Progenitor cell of endocrine pancreas (in vitro differentiated cells): ENCODE measurements around the gene RAB3A. TPM values are rescaled to one million over a fixed set of nuclear protein-coding genes. Genes with fewer than 3 reads are reported as not detected.

Experiments
- DNase-seq: peaks from one replicate; pipeline ENCODE4 v3.0.0; 2021; ENCODE audit warnings: low spot score; ENCODE audit not compliant: unreplicated experiment
- H3K27ac Mint-ChIP-seq: 2 replicates; pipeline ENCODE4 v1.8.0; 2021; ENCODE audit warnings: mild to moderate bottlenecking, moderate library complexity, mixed read lengths
- H3K27me3 Mint-ChIP-seq: 2 replicates; pipeline ENCODE4 v1.8.0; 2021; ENCODE audit warnings: mixed read lengths
- H3K36me3 Mint-ChIP-seq: 2 replicates; pipeline ENCODE4 v1.8.0; 2022; ENCODE audit warnings: mixed read lengths; ENCODE audit not compliant: insufficient read depth
- H3K4me1 Mint-ChIP-seq: 2 replicates; pipeline ENCODE4 v1.8.0; 2021; ENCODE audit warnings: low read depth, mixed read lengths
- H3K4me3 Mint-ChIP-seq: 2 replicates; pipeline ENCODE4 v1.8.0; 2021; ENCODE audit warnings: low read depth, mild to moderate bottlenecking, moderate library complexity, mixed read lengths
- H3K9me3 Mint-ChIP-seq: 2 replicates; pipeline ENCODE4 v1.8.0; 2021; ENCODE audit warnings: low read depth, mixed read lengths
- CTCF ChIP-seq: fragments of 200-600 bp; sonication (generic); IDR thresholded peaks from one replicate; pipeline ENCODE4 v1.5.0; 2021; ENCODE audit warnings: antibody characterized with exemption, mild to moderate bottlenecking; ENCODE audit not compliant: unreplicated experiment
- total RNA-seq: library from RNA; stranded (reverse); gene quantifications from 2 replicates; pipeline ENCODE4 v1.2.1, GENCODE V29; 2021

The RAB3A gene
- total RNA-seq, 1 donor from 2014 or later: 3.3 TPM

- TF ChIP-seq CTCF: no peak
- Mint-ChIP-seq H3K27me3 (peaks cover 57% of the 10 kb centered on the region), H3K9me3 (no peaks in the 10 kb centered on the region), H3K27ac (peak overlapping the region; percentile 73), H3K4me3 (peak overlapping the region; percentile 75), H3K36me3 (no peaks in the 10 kb centered on the region), H3K4me1 (peaks cover 3% of the 10 kb centered on the region)
- no peak for DNase-seq
Observed at GRCh38 chr19:18223860-18224524, 20.1 kb upstream of the RAB3A start.

- no peak overlapping the region for H3K4me3 Mint-ChIP-seq
- H3K27me3 Mint-ChIP-seq: peaks cover 51% of the 10 kb centered on the region
- peak overlapping the region; percentile 5 for H3K27ac Mint-ChIP-seq
- no peak for DNase-seq
- no peaks in the 10 kb centered on the region for H3K9me3 Mint-ChIP-seq
- peaks cover 3% of the 10 kb centered on the region for H3K4me1 Mint-ChIP-seq
- no peak for TF ChIP-seq CTCF
- H3K36me3 Mint-ChIP-seq: no peaks in the 10 kb centered on the region
Observed at GRCh38 chr19:18221815-18222725, 18.2 kb upstream of the RAB3A start.

GRCh38 chr19:18220632-18221275 lies 16.9 kb upstream of the RAB3A start:
- peaks cover 3% of the 10 kb centered on the region for H3K4me1 Mint-ChIP-seq
- H3K4me3 Mint-ChIP-seq: no peak overlapping the region
- no peaks in the 10 kb centered on the region for H3K36me3 Mint-ChIP-seq
- no peak for TF ChIP-seq CTCF
- H3K27ac Mint-ChIP-seq: no peak overlapping the region
- no peak for DNase-seq
- no peaks in the 10 kb centered on the region for H3K9me3 Mint-ChIP-seq
- peaks cover 41% of the 10 kb centered on the region for H3K27me3 Mint-ChIP-seq

GRCh38 chr19:18219911-18220631 lies 16.2 kb upstream of the RAB3A start:
- no peaks in the 10 kb centered on the region for H3K36me3 Mint-ChIP-seq
- no peak overlapping the region for H3K4me3 Mint-ChIP-seq
- peaks cover 37% of the 10 kb centered on the region for H3K27me3 Mint-ChIP-seq
- H3K27ac Mint-ChIP-seq: no peak overlapping the region
- no peak for TF ChIP-seq CTCF
- no peaks in the 10 kb centered on the region for H3K9me3 Mint-ChIP-seq
- no peak for DNase-seq
- peaks cover 3% of the 10 kb centered on the region for H3K4me1 Mint-ChIP-seq

- H3K27me3 Mint-ChIP-seq: peaks cover 34% of the 10 kb centered on the region
- no peak for DNase-seq
- H3K4me1 Mint-ChIP-seq: no peaks in the 10 kb centered on the region
- no peak overlapping the region for H3K4me3 Mint-ChIP-seq
- TF ChIP-seq CTCF: no peak
- H3K27ac Mint-ChIP-seq: no peak overlapping the region
- no peaks in the 10 kb centered on the region for H3K9me3 Mint-ChIP-seq
- no peaks in the 10 kb centered on the region for H3K36me3 Mint-ChIP-seq
Observed at GRCh38 chr19:18218600-18218999, 14.8 kb upstream of the RAB3A start.
